Germinal center (tissue), 1 donor: Measurements from ENCODE around the gene ZDHHC14.
A peak's percentile ranks its signal among the peaks of the same experiment; 100 is the strongest.
"Not testable (repeated sequence)": the region's sequence is repeated elsewhere in the genome, so short reads cannot be mapped to it uniquely, and the experiment has no call there.

Experiments used
- DNase-seq: peaks from one replicate; pipeline ENCODE4 v3.0.0; 2012; ENCODE audit warnings: mixed read lengths, low spot score

The ZDHHC14 gene

DNA sequence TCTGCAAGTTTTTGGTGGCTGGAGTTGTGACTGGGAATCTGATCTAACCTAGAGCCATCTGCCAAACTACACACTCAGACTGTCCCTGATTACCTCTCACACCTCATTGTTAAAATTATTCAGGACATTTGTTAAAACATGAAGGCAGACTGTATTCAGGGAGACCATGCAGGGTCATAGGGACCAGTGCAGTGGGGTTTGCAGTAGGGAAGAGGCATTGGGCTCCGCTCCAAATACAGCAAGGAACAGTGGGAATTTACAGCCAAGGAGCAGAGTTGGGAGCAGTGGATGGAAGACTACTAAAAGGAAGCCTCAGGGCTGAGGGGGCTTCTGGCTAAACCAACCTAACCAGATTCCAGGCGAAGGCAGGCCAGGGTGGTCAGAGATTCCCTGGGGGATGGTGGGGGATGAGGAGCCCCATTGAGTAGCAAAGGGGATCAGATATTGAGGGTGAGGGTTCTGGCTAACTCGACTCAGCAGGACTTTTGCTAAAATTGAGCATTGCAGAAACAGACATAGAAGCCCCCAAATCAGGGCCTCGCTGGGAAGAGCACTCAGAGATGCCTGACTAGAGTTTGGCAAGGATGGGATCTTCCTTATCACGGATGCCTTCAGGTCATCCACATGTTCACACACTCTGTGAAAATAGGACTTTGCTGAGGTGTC, 172.0 kb downstream of the ZDHHC14 start:
- no peak for DNase-seq

DNA sequence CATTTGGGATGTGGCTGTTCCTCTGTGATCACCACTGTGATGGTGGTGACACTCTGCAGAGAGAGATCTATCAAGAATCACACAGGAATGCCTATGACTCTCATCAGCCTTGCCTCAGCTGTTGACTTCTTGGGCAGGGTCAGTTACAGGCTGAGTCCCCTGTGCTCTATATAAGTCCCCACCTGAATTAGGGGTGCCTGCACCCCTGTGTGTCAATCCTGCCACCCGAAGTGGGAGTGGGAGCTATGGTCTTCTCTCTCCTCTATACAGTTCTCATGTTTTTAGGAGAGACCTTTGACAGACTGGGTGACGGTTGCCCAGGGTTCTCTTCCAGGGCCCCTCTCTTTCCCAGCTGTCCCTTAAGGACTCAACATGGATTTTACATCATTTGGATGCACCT, 173.8 kb downstream of the ZDHHC14 start:
- no peak for DNase-seq

DNA sequence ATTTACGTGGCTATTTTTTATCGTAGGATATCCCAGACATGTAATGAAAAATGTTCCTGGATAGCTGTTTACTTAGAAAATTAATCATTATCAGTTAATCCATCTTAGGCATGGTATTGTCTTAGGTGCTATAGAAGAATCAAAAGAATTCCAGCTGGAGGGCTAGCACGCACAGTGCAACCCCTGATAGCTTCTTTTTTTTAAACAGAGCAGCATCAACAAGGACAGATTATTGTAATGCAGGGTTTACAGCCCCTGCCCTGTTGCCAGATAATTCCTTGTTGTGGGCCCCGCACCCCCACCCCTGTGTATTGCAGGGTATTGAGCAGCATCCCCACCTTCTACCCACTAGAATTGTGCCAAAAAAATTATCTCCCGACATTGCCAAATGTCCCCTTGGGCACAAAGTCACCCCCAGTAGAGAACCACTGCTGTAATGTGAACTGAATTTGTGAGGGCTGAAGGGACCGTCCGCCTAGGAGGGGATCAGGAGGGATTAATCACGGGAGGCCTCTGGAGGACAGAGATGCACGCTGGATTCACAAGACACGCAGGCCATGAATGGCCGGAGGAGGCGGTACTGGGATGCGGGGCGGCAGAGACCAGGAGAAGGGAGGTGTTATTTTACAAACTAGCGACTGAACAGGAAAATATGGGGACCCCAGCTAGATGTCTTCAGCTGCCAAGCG, 174.6 kb downstream of the ZDHHC14 start:
- DNase-seq = no peak

DNA sequence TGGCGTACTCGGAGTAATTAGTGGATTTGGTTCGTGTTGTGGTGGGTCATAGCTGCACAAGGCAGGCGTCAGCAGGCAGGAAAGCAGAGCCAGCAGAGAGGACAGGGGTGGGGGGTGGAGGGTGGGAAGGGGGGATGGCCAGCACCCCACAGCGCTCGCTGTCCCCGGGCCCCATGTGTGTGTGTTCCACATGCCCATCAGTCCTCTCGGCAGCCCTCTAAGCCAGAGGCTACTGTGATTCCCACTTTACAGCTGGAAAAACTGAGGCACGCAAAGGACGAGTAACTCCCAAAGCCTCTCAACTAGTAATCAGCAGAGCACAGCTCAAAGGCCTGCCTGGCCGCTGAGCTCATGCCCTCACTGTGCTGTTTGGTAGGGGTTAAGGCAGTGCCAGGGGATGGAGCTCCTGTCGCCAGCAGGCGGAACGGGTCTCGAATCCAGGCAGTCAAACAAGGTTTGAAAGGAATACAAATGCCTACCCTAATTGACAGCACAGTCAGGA, 175.2 kb downstream of the ZDHHC14 start:
- no peak for DNase-seq

DNA sequence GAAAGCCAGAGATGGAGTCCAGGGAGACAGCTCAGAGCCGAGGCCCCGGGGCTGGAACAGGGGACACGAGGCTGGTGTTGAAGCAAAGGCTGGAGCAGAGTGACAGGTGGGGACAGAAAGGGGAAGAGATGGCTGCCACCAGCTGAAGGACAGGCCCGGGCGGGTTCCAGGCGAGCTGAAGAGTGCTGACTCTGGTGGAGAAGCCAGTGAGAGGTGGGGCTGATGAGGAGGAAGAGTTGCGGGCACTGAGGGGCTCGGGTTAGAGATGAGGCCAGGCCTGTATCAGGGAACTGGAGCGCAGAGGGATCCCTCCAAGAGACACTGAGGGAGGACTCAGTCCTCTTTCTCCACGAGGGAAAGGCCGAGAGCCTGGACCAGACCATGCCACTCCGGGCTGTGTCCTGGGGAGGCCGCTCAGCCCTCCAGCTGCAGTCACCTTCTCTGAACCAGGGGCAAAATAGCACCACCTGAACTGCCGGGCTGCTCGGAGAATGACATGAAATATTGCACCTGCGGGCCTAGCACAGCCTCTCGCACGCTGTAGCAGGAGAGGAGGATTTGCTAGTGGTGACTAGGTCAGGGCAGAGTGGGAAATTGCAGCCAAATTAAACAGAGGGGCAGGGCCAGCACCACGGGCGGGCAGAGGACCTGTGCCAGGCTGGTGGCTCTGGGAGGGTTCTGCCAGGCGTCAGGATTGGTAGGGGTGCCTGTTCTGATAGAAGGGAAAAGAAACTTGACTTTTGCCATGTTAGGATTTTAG, 175.9 kb downstream of the ZDHHC14 start:
- DNase-seq = peak; percentile 29

DNA sequence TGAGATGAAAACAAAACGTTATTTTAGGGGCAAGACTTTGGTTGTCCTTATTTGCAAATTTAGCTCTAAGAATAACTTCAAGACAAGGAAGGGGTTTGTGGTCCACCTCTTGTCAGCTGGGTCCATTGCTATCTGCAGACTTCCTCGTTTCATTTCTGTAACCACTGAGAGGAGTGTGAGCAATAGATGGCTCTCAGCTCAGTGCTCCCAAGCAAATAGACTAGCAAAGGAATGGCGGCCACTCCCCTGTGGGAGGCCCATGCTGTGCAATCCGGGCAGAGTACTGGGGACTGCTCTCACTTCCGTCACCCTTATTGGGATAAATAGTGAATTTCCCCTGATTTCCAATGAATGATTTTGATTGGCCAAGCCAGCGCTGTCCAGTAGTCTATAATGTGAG, 176.6 kb downstream of the ZDHHC14 start:
- DNase-seq = peak; percentile 50

DNA sequence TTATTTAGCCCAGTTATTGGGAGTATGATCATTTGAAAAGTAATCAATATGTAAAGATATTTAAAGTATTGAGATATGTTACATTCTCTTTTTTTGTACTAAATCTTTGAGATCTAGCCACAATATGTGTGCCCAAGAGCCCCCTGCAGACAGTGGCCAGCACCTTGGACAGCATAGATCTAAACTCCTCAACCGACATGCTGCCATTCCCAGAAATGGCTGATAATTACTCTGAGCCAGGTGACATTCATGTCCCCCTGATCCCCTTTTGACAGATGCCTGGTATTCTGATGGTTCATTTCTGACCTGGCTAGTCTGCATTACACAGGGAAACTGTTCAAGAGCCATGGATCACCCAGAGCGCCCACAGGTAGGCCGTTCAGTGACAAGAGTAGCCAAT, 177.1 kb downstream of the ZDHHC14 start:
- no peak for DNase-seq

DNA sequence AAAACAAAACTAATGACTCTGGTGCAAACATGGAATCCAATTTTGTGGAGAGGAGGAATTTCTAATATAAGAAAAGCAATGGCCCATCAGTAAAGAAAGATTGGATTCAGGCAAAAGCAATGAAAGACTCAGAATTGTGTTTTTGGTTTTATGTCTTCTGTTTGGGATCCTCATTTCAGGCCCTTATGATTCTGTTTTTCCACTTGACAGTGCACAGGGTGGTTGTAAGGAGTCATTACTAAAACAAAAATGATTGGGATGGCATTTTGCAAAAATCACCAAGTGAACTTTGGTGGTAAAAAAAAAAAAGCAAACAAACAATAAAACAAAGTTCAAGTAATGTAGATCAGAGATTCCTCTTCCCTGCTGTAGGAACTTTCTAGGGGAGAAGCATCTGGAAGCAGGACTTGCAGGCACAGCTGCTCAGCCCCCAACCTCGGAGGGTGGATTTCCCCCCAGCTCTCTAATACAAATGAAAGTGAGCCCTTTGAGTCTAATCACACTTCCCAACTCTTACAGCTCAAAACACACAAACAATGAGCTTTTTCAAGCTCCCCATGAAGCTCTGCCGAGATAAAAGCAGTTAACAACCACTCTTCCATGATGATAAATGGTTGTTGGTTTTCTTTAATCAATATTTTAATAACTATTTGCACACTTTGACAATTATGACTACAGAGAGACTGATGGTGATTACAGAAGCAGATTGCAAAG, 177.7 kb downstream of the ZDHHC14 start:
- DNase-seq = no peak

DNA sequence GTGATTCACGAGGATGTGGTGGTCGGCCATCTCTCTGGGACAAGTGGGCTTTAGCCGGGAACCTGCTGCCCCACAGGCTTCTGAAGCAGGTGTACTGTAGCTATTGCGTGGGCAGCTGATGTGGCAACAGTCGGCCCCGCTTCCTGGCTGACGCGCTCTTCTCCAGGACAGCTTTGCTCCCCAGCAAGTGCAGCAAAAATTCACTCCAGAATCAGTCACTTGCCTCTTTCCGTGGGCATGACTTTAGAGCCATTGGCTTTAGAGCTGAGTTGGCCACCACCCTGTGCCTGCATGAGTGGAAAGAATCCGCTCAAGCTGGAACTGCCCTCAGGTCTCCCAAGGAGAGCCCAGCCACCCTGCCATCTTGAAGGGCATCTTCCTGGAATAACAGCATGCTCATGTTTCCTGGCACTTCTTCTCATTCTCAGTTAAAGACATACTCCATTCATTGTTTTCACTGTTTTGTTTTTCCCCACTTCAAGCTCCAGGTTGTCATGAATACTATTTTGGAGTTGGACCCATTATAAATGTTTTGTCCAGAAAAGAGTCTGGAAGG, 178.3 kb downstream of the ZDHHC14 start:
- no peak for DNase-seq

DNA sequence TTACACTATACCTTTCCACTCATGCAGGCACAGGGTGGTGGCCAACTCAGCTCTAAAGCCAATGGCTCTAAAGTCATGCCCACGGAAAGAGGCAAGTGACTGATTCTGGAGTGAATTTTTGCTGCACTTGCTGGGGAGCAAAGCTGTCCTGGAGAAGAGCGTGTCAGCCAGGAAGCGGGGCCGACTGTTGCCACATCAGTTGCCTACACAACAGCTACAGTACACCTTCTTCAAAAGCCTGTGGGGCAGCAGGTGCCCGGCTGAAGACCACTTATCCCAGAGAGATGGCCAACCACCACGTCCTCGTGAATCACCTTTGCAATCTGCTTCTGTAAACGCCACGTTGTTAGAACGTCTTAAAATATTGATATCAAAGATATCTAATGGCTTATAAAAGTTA, 179.1 kb downstream of the ZDHHC14 start:
- DNase-seq = not testable (repeated sequence)

DNA sequence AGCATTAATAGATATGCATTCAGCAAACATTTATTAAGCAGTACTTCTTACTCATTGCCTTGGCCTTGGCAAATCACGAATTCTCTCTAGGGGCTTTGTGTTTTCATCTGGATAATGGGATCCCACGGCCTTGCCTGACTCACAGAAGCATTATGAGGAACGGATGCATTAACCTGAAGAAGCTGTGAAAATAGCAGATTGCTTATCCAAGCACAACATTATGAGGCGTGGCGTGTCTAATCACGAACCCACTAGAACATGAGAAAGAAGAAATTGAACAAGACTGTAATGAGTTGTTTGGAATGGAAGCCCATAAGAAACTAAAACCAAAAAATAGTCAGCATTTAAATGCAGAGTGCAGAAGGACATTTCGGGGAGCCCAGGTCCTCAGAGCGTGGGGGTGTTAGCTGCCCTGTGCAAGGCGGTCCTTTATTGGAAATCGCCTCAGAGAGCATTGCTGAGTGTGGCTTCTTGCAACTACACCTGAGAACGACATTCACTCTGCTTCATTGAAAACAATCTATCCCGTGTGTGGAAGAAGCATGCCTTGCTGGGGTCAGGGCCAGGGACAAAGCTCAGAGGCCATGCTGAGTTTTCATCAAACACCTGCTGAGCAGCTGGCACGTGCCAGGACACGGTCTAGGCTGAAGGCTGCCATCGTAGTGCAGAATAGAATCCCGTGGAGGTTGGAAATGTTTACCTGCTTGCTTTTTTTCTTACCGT, 179.9 kb downstream of the ZDHHC14 start:
- DNase-seq = peak; percentile 46

DNA sequence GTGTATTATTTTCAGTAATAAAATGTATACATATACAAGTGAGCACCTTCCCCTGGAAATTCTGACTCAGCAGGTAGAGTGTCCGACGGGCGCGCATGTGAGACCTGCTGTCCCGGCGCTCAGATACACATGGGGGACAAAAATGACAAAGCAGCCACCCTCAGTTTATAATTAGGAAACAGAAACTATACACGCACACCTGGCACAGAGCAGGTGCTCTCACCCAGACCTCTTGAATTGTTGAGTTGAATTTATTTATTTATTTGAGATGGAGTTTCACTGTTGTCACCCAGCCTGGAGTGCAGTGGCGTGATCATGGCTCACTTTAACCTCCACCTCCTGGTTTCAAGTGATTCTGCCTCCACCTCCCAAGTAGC, 180.4 kb downstream of the ZDHHC14 start:
- DNase-seq = peak; percentile 62

DNA sequence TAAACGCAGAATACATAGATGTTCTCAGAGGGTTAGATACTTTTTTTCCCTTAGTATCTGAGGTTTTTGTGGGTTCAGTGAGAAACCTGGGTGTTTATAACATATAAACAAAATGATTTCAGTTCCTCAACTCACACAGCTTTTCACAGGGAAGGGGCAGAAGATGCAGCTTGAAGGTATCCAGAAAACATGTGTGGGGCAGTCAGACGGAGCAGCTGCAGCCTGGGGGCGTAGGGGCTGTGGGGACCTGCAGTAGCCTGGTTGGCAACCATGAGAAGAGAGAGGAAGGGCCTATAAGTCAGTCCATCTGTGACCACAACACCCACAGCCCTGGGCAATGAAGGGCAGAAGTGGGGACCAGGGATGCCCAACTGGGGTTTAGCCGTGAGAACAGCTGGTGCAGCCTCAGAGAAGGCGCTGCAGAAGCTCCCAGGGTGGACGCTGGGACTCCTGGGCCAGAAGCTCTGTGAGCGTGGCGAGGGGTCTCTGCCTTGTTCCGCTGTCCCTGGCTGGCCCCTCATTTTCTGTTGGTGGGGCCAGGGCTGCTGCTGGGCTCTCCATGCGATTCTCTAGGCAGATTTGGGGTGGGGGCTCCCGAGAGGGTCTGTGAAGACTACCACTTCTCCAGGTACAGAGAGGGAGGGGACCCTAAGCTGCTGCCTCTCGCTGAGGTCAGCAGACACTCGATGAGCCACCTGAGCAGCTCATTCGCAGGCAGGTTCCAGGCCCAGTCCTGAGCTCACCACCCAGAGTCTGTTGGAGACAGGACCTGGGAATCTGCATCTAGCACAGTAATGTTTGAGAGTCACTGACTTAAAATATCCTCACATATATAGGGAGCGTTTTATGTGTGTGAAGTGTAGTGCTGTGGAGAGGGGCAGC, 181.2 kb downstream of the ZDHHC14 start:
- DNase-seq = peak; percentile 75

DNA sequence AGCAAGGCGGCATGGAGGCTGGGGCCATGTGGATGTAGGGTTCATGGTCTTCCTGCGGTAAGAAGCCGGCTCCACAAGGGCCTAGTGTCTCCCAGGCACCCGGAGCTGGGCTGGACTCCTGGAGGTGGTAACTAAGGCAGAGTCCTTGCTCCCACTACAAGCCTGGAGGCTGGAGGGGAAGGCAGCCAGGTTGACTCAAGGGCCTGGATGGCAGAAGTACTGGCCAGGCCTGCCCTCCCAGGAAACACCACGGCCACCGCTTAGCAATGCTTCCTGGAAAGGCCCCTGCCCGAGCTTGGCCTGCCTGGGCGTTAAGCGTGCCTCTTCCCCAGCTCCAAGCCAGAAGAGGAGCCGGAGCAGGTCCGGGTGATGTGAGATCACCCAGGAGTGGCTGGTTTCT, 182.0 kb downstream of the ZDHHC14 start:
- no peak for DNase-seq

DNA sequence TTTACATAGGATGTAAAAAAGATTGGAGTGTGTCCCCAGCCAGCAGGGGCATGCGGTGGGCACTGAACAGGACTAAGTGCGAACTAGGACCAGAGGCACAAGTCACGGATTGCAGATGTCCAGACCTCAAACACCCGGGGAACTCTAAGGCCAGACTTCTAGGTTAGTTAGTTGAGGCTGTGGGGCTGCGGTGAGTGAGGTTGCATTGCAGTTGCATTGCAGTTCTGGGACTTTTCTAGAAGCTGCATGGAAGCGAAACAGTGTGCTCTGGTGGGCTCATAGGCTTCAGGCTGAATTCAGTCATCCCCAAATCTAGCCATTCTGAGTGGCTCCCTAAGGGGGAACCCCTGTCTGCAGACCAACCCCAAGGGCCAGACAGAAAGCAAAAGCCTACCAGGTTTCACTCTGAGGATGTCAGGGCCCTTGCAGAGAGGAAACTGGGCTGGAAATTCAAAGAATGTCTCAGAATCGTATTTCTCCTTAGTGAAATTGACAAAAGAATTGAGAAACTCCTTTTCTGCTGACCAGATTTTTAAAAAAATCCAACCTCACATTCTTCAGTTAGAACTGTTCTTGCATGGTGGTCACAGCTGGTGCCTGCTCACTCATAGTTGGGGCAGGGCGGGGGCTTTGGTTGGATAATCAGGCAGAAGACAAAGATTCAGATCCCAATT, 182.8 kb downstream of the ZDHHC14 start:
- DNase-seq = peak; percentile 41

DNA sequence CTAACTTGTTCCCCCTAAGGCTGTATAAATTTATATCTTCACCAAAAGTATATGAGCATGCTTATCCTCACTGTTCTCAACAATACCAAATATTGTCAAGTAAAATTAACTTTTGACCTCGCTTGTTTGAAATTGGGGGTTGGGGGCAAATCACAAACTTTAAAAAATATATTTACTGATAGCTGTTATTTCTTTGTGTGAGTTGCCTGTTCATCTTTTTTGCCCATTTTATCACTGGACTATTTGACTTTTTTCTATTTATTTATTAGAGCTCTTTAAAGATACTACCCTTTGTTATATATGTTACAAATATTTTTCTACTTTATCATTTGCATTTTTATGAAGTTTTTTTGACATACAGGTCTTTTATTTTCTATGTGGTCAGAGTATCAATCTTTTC, 187.7 kb downstream of the ZDHHC14 start:
- DNase-seq = no peak

DNA sequence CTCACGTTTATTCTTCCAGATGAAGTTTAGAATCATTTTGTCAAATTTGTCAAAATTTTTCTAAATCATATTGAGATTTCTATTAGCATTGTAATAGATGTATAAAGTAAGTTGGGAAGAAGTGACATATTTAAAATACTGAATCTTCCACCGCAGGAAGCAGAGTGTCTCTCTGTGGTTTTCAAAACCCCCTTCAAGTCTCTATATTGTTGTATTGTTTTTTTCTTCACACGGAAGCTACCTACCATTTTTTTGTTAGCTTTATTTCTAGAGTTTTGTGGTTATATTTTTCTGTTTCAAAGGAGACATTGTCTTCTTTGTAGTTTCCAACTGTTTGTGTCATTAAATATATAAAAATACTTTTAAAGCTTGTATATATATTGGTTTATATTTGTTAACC, 188.6 kb downstream of the ZDHHC14 start:
- DNase-seq = no peak

DNA sequence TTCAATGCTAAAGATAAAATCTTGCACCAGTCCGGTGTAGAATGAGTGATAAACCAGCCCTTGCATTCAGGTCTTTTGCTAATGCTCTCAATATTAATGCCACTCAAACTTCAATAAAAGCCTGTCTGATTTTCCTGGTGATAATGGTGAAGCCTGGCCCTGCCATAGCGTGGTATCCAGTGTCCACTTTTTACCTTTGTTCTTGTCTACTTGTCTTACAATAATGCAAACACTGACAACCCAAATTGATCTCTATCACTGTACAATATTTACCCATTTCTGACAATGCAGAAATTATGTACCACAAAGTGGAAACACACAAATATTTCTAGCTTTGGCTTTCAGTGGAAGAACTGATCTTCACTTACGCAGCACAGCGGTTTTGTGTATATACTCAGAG, 189.1 kb downstream of the ZDHHC14 start:
- no peak for DNase-seq

DNA sequence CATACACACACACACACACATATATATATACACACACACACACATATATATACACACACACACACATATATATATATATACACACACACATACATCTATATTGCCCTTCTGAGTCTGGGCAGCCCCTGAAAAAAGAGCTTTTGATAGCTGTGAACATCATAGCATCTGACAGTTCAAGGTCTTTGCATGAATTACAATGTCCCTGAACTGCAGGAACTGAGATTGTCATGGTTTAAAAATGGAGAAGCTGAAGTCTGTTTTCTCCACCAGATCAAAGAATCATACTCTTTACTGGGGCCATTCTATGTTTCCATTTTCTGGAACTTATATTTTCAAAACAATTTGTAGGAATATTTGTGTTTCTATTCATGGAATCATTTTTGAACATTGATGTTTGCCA, 189.8 kb downstream of the ZDHHC14 start:
- DNase-seq = peak; percentile 43

DNA sequence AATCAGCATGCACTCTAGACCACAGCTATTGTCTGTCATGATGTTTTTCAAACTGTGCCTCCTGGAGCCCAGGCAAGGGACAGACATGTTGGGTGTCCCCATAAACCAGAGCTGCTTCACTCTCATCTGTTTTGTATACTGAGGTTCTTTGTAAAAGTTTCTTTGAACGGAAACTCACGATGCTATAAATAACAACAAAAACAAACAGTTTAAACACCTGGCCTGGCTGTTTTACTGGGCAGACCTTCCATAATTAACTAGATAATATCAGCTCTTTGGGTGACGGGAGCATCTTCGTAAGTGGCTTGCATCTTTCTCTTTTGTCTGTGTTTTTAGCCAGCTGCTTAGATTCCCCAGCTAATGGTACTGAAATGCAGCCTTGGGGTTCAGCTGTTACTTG, 190.3 kb downstream of the ZDHHC14 start:
- peak; percentile 65 for DNase-seq
